ENCODE results near the gene SLC45A1. TPM values are rescaled to one million over a fixed set of nuclear protein-coding genes. Genes with fewer than 3 reads are reported as not detected.

SLC45A1 gene
- total RNA-seq, 1 donor from 2014 or later: 0.50 TPM

DNA sequence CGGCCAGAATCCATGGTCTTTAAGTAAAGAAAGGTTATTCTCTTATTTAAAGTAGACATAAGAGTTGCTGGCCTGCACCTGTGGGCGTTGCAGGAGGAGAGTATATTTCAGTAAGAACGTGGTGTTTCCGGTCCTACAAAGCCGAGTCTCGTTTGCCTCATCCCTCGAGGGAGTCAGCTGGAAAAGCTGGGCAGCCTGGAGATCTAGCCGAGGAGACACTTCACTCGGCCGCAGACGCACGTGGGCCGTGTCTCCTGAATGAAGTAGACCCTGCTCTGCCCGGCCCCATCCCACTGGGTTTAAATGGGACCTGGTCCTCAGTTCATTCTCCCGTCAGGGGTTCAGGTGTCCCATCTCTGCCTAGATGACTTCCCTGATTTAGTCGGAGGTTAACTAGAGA, 14.9 kb downstream of the SLC45A1 start:
- H3K4me3 Mint-ChIP-seq (ENCODE audit: low read depth): no peak overlapping the region
- DNase-seq (ENCODE audit: low spot score): no peak
- H3K9me3 Mint-ChIP-seq: no peaks in the 10 kb centered on the region
- intact Hi-C loops (cut with micrococcal nuclease): no loop called here
- no peaks in the 10 kb centered on the region for H3K4me1 Mint-ChIP-seq (ENCODE audit: low read depth)
- H3K27me3 Mint-ChIP-seq (ENCODE audit: low read depth): no peaks in the 10 kb centered on the region
- H3K36me3 Mint-ChIP-seq (ENCODE audit: low read depth): no peaks in the 10 kb centered on the region
- H3K27ac Mint-ChIP-seq: no peak overlapping the region

- Mint-ChIP-seq H3K27me3 (ENCODE audit: low read depth) (no peaks in the 10 kb centered on the region), H3K27ac (no peak overlapping the region), H3K4me3 (ENCODE audit: low read depth) (no peak overlapping the region), H3K4me1 (ENCODE audit: low read depth) (no peaks in the 10 kb centered on the region), H3K9me3 (no peaks in the 10 kb centered on the region), H3K36me3 (ENCODE audit: low read depth) (no peaks in the 10 kb centered on the region)
- DNase-seq (ENCODE audit: low spot score): no peak
- intact Hi-C loops (cut with micrococcal nuclease): no loop called here
Measured at GRCh38 chr1:8333246-8333987, 15.5 kb downstream of the SLC45A1 start.

DNA sequence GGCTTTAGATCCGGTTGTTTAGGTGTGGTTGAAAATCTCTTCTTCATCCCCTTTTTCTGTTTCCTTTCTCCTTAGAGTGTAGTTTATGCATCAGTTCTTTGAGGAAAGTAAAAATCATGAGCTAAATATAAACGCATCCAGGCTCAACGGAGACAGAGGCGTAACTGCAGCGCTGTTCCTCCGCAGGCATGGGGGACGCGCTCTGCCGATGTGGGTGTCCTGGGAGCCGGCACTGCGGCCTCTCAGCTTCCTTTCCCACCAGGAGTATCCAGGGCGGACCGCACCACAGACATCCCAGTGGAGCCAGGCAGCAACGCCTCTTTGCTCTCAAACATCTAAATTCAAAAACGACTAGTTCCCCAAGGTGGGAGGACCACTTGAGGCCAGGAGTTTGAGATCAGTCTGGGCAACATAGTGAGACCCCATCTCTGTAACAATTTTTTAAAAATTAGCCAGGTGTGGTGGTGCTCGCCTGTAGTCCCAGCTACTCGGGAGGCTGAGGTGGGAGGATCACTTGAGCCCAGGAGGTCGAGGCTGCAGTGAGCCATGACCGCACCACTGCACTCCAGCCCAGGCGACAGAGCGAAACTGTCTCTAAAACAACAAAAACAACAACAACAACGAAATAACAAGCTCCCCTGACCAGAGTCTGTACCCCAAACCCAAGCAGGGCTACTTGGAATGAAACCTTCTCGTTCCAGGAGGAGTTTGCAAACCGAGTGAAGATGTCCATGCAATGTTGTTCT, 16.4 kb downstream of the SLC45A1 start:
- H3K9me3 Mint-ChIP-seq: no peaks in the 10 kb centered on the region
- no peaks in the 10 kb centered on the region for H3K4me1 Mint-ChIP-seq (ENCODE audit: low read depth)
- H3K4me3 Mint-ChIP-seq (ENCODE audit: low read depth): no peak overlapping the region
- intact Hi-C loops (cut with micrococcal nuclease): no loop called here
- H3K27me3 Mint-ChIP-seq (ENCODE audit: low read depth): no peaks in the 10 kb centered on the region
- H3K27ac Mint-ChIP-seq: no peak overlapping the region
- H3K36me3 Mint-ChIP-seq (ENCODE audit: low read depth): no peaks in the 10 kb centered on the region
- no peak for DNase-seq (ENCODE audit: low spot score)

- H3K27ac Mint-ChIP-seq: no peak overlapping the region
- intact Hi-C loops (cut with micrococcal nuclease): no loop called here
- no peaks in the 10 kb centered on the region for H3K4me1 Mint-ChIP-seq (ENCODE audit: low read depth)
- H3K9me3 Mint-ChIP-seq: no peaks in the 10 kb centered on the region
- no peak for DNase-seq (ENCODE audit: low spot score)
- no peaks in the 10 kb centered on the region for H3K27me3 Mint-ChIP-seq (ENCODE audit: low read depth)
- no peak overlapping the region for H3K4me3 Mint-ChIP-seq (ENCODE audit: low read depth)
- no peaks in the 10 kb centered on the region for H3K36me3 Mint-ChIP-seq (ENCODE audit: low read depth)
Measured at GRCh38 chr1:8335246-8335645, 17.3 kb downstream of the SLC45A1 start.

DNA sequence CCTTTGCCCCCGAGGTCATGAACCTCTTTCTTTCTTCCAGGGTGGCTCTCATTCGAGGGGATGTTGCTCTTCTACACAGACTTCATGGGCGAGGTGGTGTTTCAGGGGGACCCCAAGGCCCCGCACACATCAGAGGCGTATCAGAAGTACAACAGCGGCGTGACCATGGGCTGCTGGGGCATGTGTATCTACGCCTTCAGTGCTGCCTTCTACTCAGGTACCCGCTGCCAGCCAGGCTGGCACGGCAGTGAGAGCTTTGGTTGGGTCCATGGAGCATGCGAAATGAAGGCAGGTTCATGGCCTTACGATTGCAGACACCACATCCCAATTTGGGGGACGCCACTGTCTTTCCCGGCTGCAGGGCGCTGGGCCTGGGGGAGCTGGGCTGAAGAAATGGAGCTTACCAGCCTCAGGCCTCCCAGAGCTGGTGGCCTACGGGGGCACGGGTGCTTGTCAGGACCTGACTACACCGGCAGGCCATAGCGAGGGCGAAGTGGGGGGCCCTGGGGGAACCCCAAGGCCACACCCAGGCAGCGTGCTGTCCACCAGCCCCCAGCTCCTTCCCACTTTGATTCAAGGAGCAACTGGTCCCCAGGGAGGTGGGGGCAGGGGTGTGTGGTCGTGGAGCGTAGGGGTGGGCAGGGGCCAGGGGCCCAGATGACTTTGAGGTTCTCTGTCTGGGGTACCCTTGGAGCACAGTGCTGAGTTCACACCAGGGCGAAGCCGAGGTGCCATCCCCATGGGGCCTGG, 20.0 kb downstream of the SLC45A1 start:
- H3K4me1 Mint-ChIP-seq (ENCODE audit: low read depth): no peaks in the 10 kb centered on the region
- DNase-seq (ENCODE audit: low spot score): no peak
- H3K9me3 Mint-ChIP-seq: no peaks in the 10 kb centered on the region
- no peak overlapping the region for H3K4me3 Mint-ChIP-seq (ENCODE audit: low read depth)
- H3K27ac Mint-ChIP-seq: no peak overlapping the region
- no peaks in the 10 kb centered on the region for H3K36me3 Mint-ChIP-seq (ENCODE audit: low read depth)
- H3K27me3 Mint-ChIP-seq (ENCODE audit: low read depth): no peaks in the 10 kb centered on the region
- intact Hi-C loops (cut with micrococcal nuclease): no loop called here

DNA sequence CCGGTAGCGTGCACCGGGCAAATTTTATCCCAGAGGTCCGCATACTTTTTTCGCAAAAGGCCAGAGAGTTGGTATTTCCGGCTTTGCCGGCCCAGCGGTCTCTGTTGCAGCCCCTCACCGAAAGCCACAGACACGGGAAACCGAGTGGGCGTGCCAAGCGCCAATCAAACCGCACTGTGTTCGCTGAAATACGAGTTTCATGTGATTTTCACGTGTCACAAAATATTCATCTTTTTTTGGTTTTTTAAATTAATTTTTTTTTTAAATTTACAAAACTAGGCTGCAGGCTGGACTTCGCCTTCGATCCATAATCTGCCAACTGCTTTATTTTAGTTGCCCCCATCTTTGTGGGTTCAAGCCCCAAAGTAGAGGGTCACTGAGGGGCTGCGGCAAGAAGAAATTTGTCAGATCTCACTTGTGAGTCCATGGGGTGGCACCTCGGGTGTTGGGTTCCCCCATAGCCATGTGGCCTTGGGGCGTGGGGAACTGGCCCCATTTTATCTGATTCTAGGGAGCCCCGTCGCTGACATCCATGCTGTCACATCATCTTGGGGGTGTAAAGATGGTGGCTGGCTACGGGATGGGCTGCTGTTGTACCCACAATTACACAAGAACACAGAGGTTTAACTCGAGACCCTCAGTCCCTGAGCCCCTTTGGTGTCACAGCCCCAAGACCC, 20.8 kb downstream of the SLC45A1 start:
- no peak overlapping the region for H3K27ac Mint-ChIP-seq
- H3K4me3 Mint-ChIP-seq (ENCODE audit: low read depth): no peak overlapping the region
- intact Hi-C loops (cut with micrococcal nuclease): no loop called here
- no peaks in the 10 kb centered on the region for H3K36me3 Mint-ChIP-seq (ENCODE audit: low read depth)
- no peak for DNase-seq (ENCODE audit: low spot score)
- no peaks in the 10 kb centered on the region for H3K9me3 Mint-ChIP-seq
- H3K4me1 Mint-ChIP-seq (ENCODE audit: low read depth): no peaks in the 10 kb centered on the region
- no peaks in the 10 kb centered on the region for H3K27me3 Mint-ChIP-seq (ENCODE audit: low read depth)

- Mint-ChIP-seq H3K4me3 (ENCODE audit: low read depth) (no peak overlapping the region), H3K27me3 (ENCODE audit: low read depth) (no peaks in the 10 kb centered on the region), H3K9me3 (no peaks in the 10 kb centered on the region), H3K4me1 (ENCODE audit: low read depth) (no peaks in the 10 kb centered on the region), H3K27ac (no peak overlapping the region), H3K36me3 (ENCODE audit: low read depth) (no peaks in the 10 kb centered on the region)
- DNase-seq (ENCODE audit: low spot score): no peak
- intact Hi-C loops (cut with micrococcal nuclease): no loop called here
Measured at GRCh38 chr1:8339203-8339600, 21.3 kb downstream of the SLC45A1 start.

DNA sequence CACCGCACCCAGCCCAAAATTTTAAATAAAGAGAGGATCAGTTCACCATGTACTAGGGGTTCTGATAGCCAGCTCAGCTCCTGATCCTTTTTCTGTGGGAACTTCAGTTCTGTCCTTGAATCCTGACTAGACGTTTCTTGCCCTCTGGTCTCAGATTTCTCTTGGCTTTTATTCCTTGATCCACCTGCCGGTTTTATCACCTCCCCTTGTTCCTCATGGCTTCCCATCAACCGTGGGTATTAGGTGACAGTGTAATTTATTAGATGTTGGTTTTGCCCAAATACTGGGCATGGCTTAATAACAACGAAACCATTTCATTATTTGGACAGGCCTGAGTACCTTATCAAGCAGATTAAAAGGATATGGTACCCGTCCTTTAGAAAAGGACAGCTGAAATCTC, 22.5 kb downstream of the SLC45A1 start:
- DNase-seq (ENCODE audit: low spot score): no peak
- no peaks in the 10 kb centered on the region for H3K27me3 Mint-ChIP-seq (ENCODE audit: low read depth)
- H3K4me1 Mint-ChIP-seq (ENCODE audit: low read depth): no peaks in the 10 kb centered on the region
- no peaks in the 10 kb centered on the region for H3K36me3 Mint-ChIP-seq (ENCODE audit: low read depth)
- H3K4me3 Mint-ChIP-seq (ENCODE audit: low read depth): no peak overlapping the region
- intact Hi-C loops (cut with micrococcal nuclease): no loop called here
- H3K9me3 Mint-ChIP-seq: no peaks in the 10 kb centered on the region
- H3K27ac Mint-ChIP-seq: no peak overlapping the region

- no peaks in the 10 kb centered on the region for H3K4me1 Mint-ChIP-seq (ENCODE audit: low read depth)
Measured at GRCh38 chr1:8342325-8342724, 24.4 kb downstream of the SLC45A1 start.

DNA sequence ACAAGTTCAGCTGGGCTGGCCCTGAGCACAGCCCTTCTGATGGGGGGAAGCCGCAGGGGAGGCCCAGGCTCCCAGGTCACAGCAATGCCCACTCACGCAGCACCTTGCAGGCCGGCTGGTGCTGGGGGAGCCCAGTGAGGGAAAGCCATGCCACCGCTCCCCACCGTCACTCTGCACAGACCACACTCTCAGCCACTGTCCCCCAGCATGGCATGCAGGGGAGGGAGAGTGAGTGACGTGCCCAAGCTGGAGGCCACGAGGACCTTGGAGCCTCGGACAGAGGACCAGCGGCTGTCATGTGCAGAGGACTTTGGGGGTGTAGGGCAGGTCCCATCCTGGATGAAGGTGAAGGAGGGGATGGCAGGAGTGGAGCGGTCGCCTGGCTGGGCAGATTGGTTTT, 25.1 kb downstream of the SLC45A1 start:
- no peaks in the 10 kb centered on the region for H3K27me3 Mint-ChIP-seq (ENCODE audit: low read depth)
- no peaks in the 10 kb centered on the region for H3K4me1 Mint-ChIP-seq (ENCODE audit: low read depth)
- intact Hi-C loops (cut with micrococcal nuclease): no loop called here
- H3K4me3 Mint-ChIP-seq (ENCODE audit: low read depth): no peak overlapping the region
- no peak for DNase-seq (ENCODE audit: low spot score)
- H3K27ac Mint-ChIP-seq: no peak overlapping the region
- no peaks in the 10 kb centered on the region for H3K9me3 Mint-ChIP-seq
- H3K36me3 Mint-ChIP-seq (ENCODE audit: low read depth): no peaks in the 10 kb centered on the region

More at GRCh38 chr1:8342325-8342724, 24.4 kb downstream of the SLC45A1 start:
- Mint-ChIP-seq H3K27me3 (ENCODE audit: low read depth) (no peaks in the 10 kb centered on the region), H3K27ac (no peak overlapping the region), H3K9me3 (no peaks in the 10 kb centered on the region), H3K4me3 (ENCODE audit: low read depth) (no peak overlapping the region), H3K36me3 (ENCODE audit: low read depth) (no peaks in the 10 kb centered on the region)
- DNase-seq (ENCODE audit: low spot score): no peak
- intact Hi-C loops (cut with micrococcal nuclease): no loop called here

DNA sequence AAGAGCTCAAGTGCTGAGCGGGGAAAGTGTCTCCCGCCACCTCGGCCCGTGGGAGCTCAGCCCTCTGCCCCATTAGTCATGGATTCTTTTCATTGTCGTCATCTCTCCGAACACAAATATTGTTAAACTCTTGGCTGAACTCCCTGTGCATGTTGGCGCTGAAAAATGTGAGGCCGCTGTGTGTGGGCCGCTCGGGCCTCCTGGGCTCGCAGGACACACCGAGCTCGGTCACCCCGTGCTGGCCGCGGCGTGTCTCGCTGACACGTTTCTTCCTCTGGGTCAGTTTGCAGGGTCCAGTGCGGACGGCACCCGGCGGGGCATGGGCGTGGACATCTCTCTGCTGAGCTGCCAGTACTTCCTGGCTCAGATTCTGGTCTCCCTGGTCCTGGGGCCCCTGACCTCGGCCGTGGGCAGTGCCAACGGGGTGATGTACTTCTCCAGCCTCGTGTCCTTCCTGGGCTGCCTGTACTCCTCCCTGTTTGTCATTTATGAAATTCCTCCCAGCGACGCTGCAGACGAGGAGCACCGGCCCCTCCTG, 25.6 kb downstream of the SLC45A1 start:
- intact Hi-C loops (cut with micrococcal nuclease): no loop called here
- H3K27ac Mint-ChIP-seq: no peak overlapping the region
- H3K36me3 Mint-ChIP-seq (ENCODE audit: low read depth): no peaks in the 10 kb centered on the region
- H3K27me3 Mint-ChIP-seq (ENCODE audit: low read depth): no peaks in the 10 kb centered on the region
- H3K9me3 Mint-ChIP-seq: no peaks in the 10 kb centered on the region
- DNase-seq (ENCODE audit: low spot score): no peak
- H3K4me1 Mint-ChIP-seq (ENCODE audit: low read depth): no peaks in the 10 kb centered on the region
- H3K4me3 Mint-ChIP-seq (ENCODE audit: low read depth): no peak overlapping the region

GRCh38 chr1:8344893-8345507, 27.1 kb downstream of the SLC45A1 start:
- Mint-ChIP-seq H3K27me3 (ENCODE audit: low read depth) (peaks cover 2% of the 10 kb centered on the region), H3K4me1 (ENCODE audit: low read depth) (peaks cover 2% of the 10 kb centered on the region), H3K36me3 (ENCODE audit: low read depth) (no peaks in the 10 kb centered on the region), H3K27ac (no peak overlapping the region), H3K4me3 (ENCODE audit: low read depth) (no peak overlapping the region), H3K9me3 (no peaks in the 10 kb centered on the region)
- intact Hi-C loops (cut with micrococcal nuclease): no loop called here
- DNase-seq (ENCODE audit: low spot score): no peak
